Calu3 (cell line): Measurements from ENCODE around the gene CTIF. TPM values are rescaled to one million over a fixed set of nuclear protein-coding genes. Genes with fewer than 3 reads are reported as not detected.

Experiments
- BruUV-seq: library from RNA; stranded (reverse); fragments of 400-500 nt; replicated peaks from 2 replicates; lab custom pipeline; 2021; lab: Mats Ljungman, UMichigan
- CTCF ChIA-PET: fragments of 300-600 bp; sonication (Branson Sonifier 250); formaldehyde crosslinking; loops from one replicate; lab custom pipeline; 2022; ENCODE audit warnings: antibody characterized with exemption; lab: Charles Lee
- DNase-seq: peaks from one replicate; pipeline ENCODE4 v3.0.0; 2022
- H3K27ac Mint-ChIP-seq: one replicate; pipeline ENCODE4 v1.8.0; 2022; ENCODE audit warnings: mixed read lengths; ENCODE audit not compliant: unreplicated experiment
- H3K27me3 Mint-ChIP-seq: one replicate; pipeline ENCODE4 v1.8.0; 2022; ENCODE audit warnings: mixed read lengths; ENCODE audit not compliant: unreplicated experiment
- H3K36me3 Mint-ChIP-seq: one replicate; pipeline ENCODE4 v1.8.0; 2022; ENCODE audit warnings: mild to moderate bottlenecking, moderate library complexity, mixed read lengths; ENCODE audit not compliant: insufficient read depth, unreplicated experiment
- H3K4me1 Mint-ChIP-seq: one replicate; pipeline ENCODE4 v1.8.0; 2022; ENCODE audit warnings: mild to moderate bottlenecking, low read depth, mixed read lengths; ENCODE audit not compliant: unreplicated experiment
- H3K4me3 Mint-ChIP-seq: one replicate; pipeline ENCODE4 v1.8.0; 2022; ENCODE audit warnings: mild to moderate bottlenecking, low read depth, moderate library complexity, mixed read lengths; ENCODE audit not compliant: unreplicated experiment
- H3K9me3 Mint-ChIP-seq: one replicate; pipeline ENCODE4 v1.8.0; 2022; ENCODE audit warnings: low read depth, mixed read lengths; ENCODE audit not compliant: unreplicated experiment
- intact Hi-C: fragments of 100-400 bp; cut with micrococcal nuclease; formaldehyde crosslinking; loops from one replicate; pipeline ENCODE4 v1.10.0; 2022; ENCODE audit not compliant: unreplicated experiment
- total RNA-seq: library from RNA; stranded (reverse); gene quantifications from 2 replicates; pipeline ENCODE4 v1.2.3, GENCODE V29; 2022
- TF ChIP-seq, protein P1 (sequence below): fragments of 200-600 bp; IDR thresholded peaks from one replicate; pipeline ENCODE4 v1.8.0; 2022; ENCODE audit warnings: antibody characterized with exemption; ENCODE audit not compliant: unreplicated experiment

Gene CTIF
- total RNA-seq, 1 experiment from 2014 or later: 40.8 TPM

DNA sequence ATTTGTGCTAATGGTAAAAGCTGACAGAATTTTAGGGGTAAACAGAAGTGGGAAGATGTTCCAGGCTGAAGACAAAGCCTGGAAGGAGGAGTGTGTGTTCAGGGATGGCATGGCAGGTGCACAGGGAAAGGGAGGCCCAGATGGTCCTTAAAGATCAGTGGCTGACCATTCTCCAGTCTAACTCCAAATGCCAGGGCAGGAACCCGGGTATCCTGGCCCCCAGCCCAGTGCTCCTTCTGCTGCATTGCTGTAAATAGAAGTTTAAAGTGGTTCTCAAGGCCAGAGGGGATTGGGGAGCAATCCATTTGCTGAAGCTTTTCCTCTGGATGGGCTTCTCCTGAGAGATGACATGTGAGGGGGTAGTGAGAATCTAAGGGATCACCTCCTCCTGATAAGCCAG is 158.6 kb downstream of the CTIF start:
- DNase-seq: no peak
- TF ChIP-seq, protein P1, sequence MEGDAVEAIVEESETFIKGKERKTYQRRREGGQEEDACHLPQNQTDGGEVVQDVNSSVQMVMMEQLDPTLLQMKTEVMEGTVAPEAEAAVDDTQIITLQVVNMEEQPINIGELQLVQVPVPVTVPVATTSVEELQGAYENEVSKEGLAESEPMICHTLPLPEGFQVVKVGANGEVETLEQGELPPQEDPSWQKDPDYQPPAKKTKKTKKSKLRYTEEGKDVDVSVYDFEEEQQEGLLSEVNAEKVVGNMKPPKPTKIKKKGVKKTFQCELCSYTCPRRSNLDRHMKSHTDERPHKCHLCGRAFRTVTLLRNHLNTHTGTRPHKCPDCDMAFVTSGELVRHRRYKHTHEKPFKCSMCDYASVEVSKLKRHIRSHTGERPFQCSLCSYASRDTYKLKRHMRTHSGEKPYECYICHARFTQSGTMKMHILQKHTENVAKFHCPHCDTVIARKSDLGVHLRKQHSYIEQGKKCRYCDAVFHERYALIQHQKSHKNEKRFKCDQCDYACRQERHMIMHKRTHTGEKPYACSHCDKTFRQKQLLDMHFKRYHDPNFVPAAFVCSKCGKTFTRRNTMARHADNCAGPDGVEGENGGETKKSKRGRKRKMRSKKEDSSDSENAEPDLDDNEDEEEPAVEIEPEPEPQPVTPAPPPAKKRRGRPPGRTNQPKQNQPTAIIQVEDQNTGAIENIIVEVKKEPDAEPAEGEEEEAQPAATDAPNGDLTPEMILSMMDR: no peak
- BruUV-seq: no TSS peak
- Mint-ChIP-seq H3K27ac (no peak overlapping the region), H3K27me3 (no peaks in the 10 kb centered on the region), H3K4me3 (no peak overlapping the region), H3K4me1 (no peaks in the 10 kb centered on the region), H3K9me3 (no peaks in the 10 kb centered on the region), H3K36me3 (no peaks in the 10 kb centered on the region)
- intact Hi-C loops: no loop called here
- CTCF ChIA-PET: no interaction called here

GRCh38 chr18:48698707-48699106 is 159.9 kb downstream of the CTIF start:
- Mint-ChIP-seq H3K27me3 (no peaks in the 10 kb centered on the region), H3K4me1 (no peaks in the 10 kb centered on the region)
- BruUV-seq: no TSS peak

DNA sequence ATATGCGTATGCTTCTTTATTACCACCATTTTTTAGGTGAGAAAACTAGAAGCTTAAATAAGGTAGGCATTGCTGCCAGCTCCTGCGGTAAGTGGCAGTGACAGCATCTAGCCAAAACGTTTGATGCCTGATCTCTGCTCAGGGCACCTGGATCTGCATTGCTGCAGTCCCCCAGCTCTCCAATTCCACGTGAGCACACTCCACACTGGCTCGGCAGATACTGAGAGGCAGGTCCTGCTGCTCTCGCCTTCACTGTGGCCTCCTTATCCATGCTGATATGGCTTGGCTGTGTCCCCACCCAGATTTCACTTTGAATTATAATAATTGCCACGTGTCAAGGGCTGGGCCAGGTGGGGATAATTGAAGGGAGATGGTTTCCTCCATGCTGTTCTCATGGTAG is 160.9 kb downstream of the CTIF start:
- H3K9me3 Mint-ChIP-seq: no peaks in the 10 kb centered on the region
- no peak for DNase-seq
- TF ChIP-seq, protein P1: no peak
- CTCF ChIA-PET: no interaction called here
- no TSS peak for BruUV-seq
- no peaks in the 10 kb centered on the region for H3K27me3 Mint-ChIP-seq
- no peak overlapping the region for H3K27ac Mint-ChIP-seq
- no peak overlapping the region for H3K4me3 Mint-ChIP-seq
- intact Hi-C loops: no loop called here
- H3K36me3 Mint-ChIP-seq: no peaks in the 10 kb centered on the region
- H3K4me1 Mint-ChIP-seq: no peaks in the 10 kb centered on the region

More at GRCh38 chr18:48698707-48699106, 159.9 kb downstream of the CTIF start:
- Mint-ChIP-seq H3K36me3 (no peaks in the 10 kb centered on the region), H3K27ac (no peak overlapping the region), H3K4me3 (no peak overlapping the region), H3K9me3 (no peaks in the 10 kb centered on the region)
- TF ChIP-seq, protein P1: no peak
- CTCF ChIA-PET: no interaction called here
- no peak for DNase-seq
- intact Hi-C loops: no loop called here

- CTCF ChIA-PET: no interaction called here
- Mint-ChIP-seq H3K9me3 (no peaks in the 10 kb centered on the region), H3K4me1 (no peaks in the 10 kb centered on the region), H3K27me3 (no peaks in the 10 kb centered on the region), H3K4me3 (no peak overlapping the region), H3K36me3 (no peaks in the 10 kb centered on the region), H3K27ac (no peak overlapping the region)
- TF ChIP-seq, protein P1: no peak
- no peak for DNase-seq
- no TSS peak for BruUV-seq
- intact Hi-C loops: no loop called here
Observed at GRCh38 chr18:48700446-48700845, 161.6 kb downstream of the CTIF start.
